HL-60 (cell line): ENCODE data around the gene CHRNA3.

ENCODE experiments used
- CTCF ChIP-seq: IDR thresholded peaks from one replicate; pipeline ENCODE4 v1.5.1; 2011; ENCODE audit warnings: low read length, control low read depth, inconsistent platforms; ENCODE audit not compliant: insufficient read depth
- GABPA ChIP-seq: IDR thresholded peaks from 2 replicates; pipeline ENCODE4 v1.6.1; 2012; ENCODE audit warnings: low read depth
- POLR2AphosphoS5 ChIP-seq: IDR thresholded peaks from 2 replicates; pipeline ENCODE4 v1.6.1; 2012; ENCODE audit warnings: low read depth
- REST ChIP-seq: IDR thresholded peaks from 2 replicates; pipeline ENCODE4 v1.6.1; 2012; ENCODE audit warnings: low read depth; ENCODE audit not compliant: insufficient replicate concordance
- SPI1 ChIP-seq: IDR thresholded peaks from 2 replicates; pipeline ENCODE4 v1.6.1; 2012; ENCODE audit warnings: low read depth, mild to moderate bottlenecking, borderline replicate concordance

GRCh38 chr15:78638658-78639314 lies 18.0 kb upstream of the CHRNA3 start:
- TF ChIP-seq CTCF (peak; percentile 45), POLR2AphosphoS5 (no peak), GABPA (no peak), SPI1 (no peak), REST (no peak)
